ENCODE results near the gene TMEM115. TPM values are rescaled to one million over a fixed set of nuclear protein-coding genes. Genes with fewer than 3 reads are reported as not detected.

The TMEM115 gene
- total RNA-seq, 4 donors from 2014 or later = 56.7 to 72.4 (median 68.2) TPM

- peaks cover 0 to 67% (median 40%) of the 10 kb centered on the region in 4 donors for H3K4me1 ChIP-seq
- no peaks in the 10 kb centered on the region for H3K9me3 ChIP-seq
- H3K27ac ChIP-seq = peak overlapping the region; percentile 63 to 100 (median 98)
- TF ChIP-seq CTCF (IDR thresholded peaks at IDR 0.05) (no peak), POLR2A (IDR thresholded peaks at IDR 0.05) (no peak), EP300 (IDR thresholded peaks at IDR 0.05) (no peak)
- H3K36me3 ChIP-seq = no peaks in the 10 kb centered on the region
- peak overlapping the region; percentile 47 to 68 (median 60) for H3K4me3 ChIP-seq
- DNase-seq (ENCODE audit: low spot score in 2 of 2) = no peak
- H3K27me3 ChIP-seq = no peaks in the 10 kb centered on the region
- WGBS, 2 donors = 17 to 27% methylated on average over 9 of the region's 9 CpGs
Observed at GRCh38 chr3:50340147-50340447, 19.2 kb downstream of the TMEM115 start.

- Histone ChIP-seq H3K4me3 (peak overlapping the region; percentile 47 to 68 (median 60)), H3K27ac (peak overlapping the region; percentile 63 to 100 (median 98)), H3K36me3 (no peaks in the 10 kb centered on the region), H3K27me3 (no peaks in the 10 kb centered on the region), H3K9me3 (no peaks in the 10 kb centered on the region), H3K4me1 (peaks cover 0 to 69% (median 43%) of the 10 kb centered on the region in 4 donors)
- DNase-seq (ENCODE audit: low spot score in 2 of 2) = no peak
- 77 to 78% methylated on average over 14 of the region's 14 CpGs for WGBS, 2 donors
- TF ChIP-seq POLR2A (IDR thresholded peaks at IDR 0.05) (no peak), CTCF (IDR thresholded peaks at IDR 0.05) (no peak), EP300 (IDR thresholded peaks at IDR 0.05) (no peak)
Observed at GRCh38 chr3:50339485-50340146, 19.7 kb downstream of the TMEM115 start.

- peak overlapping the region; percentile 97 to 100 (median 98) for H3K27ac ChIP-seq
- 47 to 58% methylated on average over 5 of the region's 5 CpGs for WGBS, 2 donors
- H3K9me3 ChIP-seq = no peaks in the 10 kb centered on the region
- peak in 1 of 5 experiments; percentile 20 for TF ChIP-seq CTCF (IDR thresholded peaks at IDR 0.05)
- TF ChIP-seq EP300 (IDR thresholded peaks at IDR 0.05) = no peak
- H3K36me3 ChIP-seq = no peaks in the 10 kb centered on the region
- H3K4me3 ChIP-seq = peak overlapping the region in 3 of 4 donors; percentile 65 to 71 (median 68)
- H3K4me1 ChIP-seq = peaks cover 0 to 75% (median 50%) of the 10 kb centered on the region in 4 donors
- H3K27me3 ChIP-seq = no peaks in the 10 kb centered on the region
- DNase-seq (ENCODE audit: low spot score in 2 of 2) = no peak
Observed at GRCh38 chr3:50338965-50339364, 20.4 kb downstream of the TMEM115 start.

GRCh38 chr3:50337175-50337861 is 22.0 kb downstream of the TMEM115 start:
- DNase-seq (ENCODE audit: low spot score in 2 of 2) = peak; percentile 98 to 99
- Histone ChIP-seq H3K9me3 (no peaks in the 10 kb centered on the region), H3K4me3 (peak overlapping the region; percentile 68 to 87 (median 82)), H3K4me1 (peaks cover 0 to 89% (median 55%) of the 10 kb centered on the region in 4 donors), H3K27me3 (no peaks in the 10 kb centered on the region), H3K36me3 (peaks cover 0 to 3% (median 0%) of the 10 kb centered on the region in 3 donors), H3K27ac (peak overlapping the region; percentile 97 to 100 (median 98))
- TF ChIP-seq EP300 (IDR thresholded peaks at IDR 0.05) = peak; percentile 99
- TF ChIP-seq CTCF (IDR thresholded peaks at IDR 0.05) = no peak
- TF ChIP-seq POLR2A (IDR thresholded peaks at IDR 0.05) = peak; percentile 65 to 96
- WGBS, 2 donors = 0% methylated on average over 3 to 66 of the region's 79 CpGs

Measured in tibial nerve (tissue), 4 donors.